Natural killer cell (primary cell): ENCODE results near the gene GABPA. TPM values are rescaled to one million over a fixed set of nuclear protein-coding genes. Genes with fewer than 3 reads are reported as not detected.

Experiments used
- ATAC-seq, 3 donors: fragments of 150-1000 bp in 2 of 3; fragments of 200-7000 bp in 1 of 3; cut with Tn5 transposase; 1 replicate in 1 of 3; 2 replicates in 2 of 3; pipeline ENCODE4 v1.10.0; 2021; ENCODE audit warnings: mild to moderate bottlenecking in 2 of 3, moderate library complexity in 2 of 3
- DNase-seq, 2 donors: peaks; one replicate each; pipeline versions ENCODE4 v3.0.0 to v3.0.0-alpha.2; 2013 to 2021; ENCODE audit warnings: mixed read lengths in 1 of 2
- H3K27ac ChIP-seq: one replicate; pipeline ENCODE4 v1.5.1; 2013; ENCODE audit warnings: mild to moderate bottlenecking, low read length
- H3K27me3 ChIP-seq: one replicate; pipeline ENCODE4 v1.6.1; 2013; ENCODE audit warnings: low read length; ENCODE audit not compliant: control insufficient read depth, insufficient read depth
- H3K36me3 ChIP-seq: one replicate; pipeline ENCODE4 v1.6.1; 2013; ENCODE audit warnings: low read length; ENCODE audit not compliant: control insufficient read depth, insufficient read depth
- H3K4me1 ChIP-seq: one replicate; pipeline ENCODE4 v1.6.1; 2013; ENCODE audit warnings: low read length; ENCODE audit not compliant: control insufficient read depth, insufficient read depth
- H3K4me3 ChIP-seq: one replicate; pipeline ENCODE4 v1.5.1; 2013; ENCODE audit warnings: low read length
- H3K9me3 ChIP-seq: one replicate; pipeline ENCODE4 v1.6.1; 2013; ENCODE audit warnings: low read length; ENCODE audit not compliant: control insufficient read depth, insufficient read depth
- H3K27ac Mint-ChIP-seq, 2 donors: one replicate each; pipeline ENCODE4 v1.8.0; 2022; ENCODE audit warnings: mild to moderate bottlenecking in 2 of 2, mixed read lengths in 2 of 2, moderate library complexity in 1 of 2
- H3K27me3 Mint-ChIP-seq, 2 donors: one replicate each; pipeline ENCODE4 v1.8.0; 2022; ENCODE audit warnings: low read depth in 2 of 2, mixed read lengths in 2 of 2
- H3K36me3 Mint-ChIP-seq: one replicate; pipeline ENCODE4 v1.8.0; 2022; ENCODE audit warnings: mixed read lengths
- H3K4me1 Mint-ChIP-seq, 2 donors: one replicate each; pipeline ENCODE4 v1.8.0; 2022; ENCODE audit warnings: mixed read lengths in 2 of 2
- H3K4me3 Mint-ChIP-seq: one replicate; pipeline ENCODE4 v1.8.0; 2022; ENCODE audit warnings: mild to moderate bottlenecking, moderate library complexity, mixed read lengths
- H3K9me3 Mint-ChIP-seq, 2 donors: one replicate each; pipeline ENCODE4 v1.8.0; 2022; ENCODE audit warnings: mixed read lengths in 2 of 2
- CTCF ChIP-seq: fragments of 200-600 bp; IDR thresholded peaks from one replicate; pipeline ENCODE4 v1.8.0; 2022; ENCODE audit warnings: antibody characterized with exemption
- WGBS: methylation state at CpG from one replicate; pipeline ENCODE4 v1.1.7; 2013; ENCODE audit warnings: missing lambda C conversion rate; ENCODE audit not compliant: insufficient coverage; 5-methylcytosine and 5-hydroxymethylcytosine counted together
- intact Hi-C: fragments of 100-400 bp; cut with micrococcal nuclease; formaldehyde crosslinking; loops from one replicate; pipeline ENCODE4 v1.14.2; 2022
- total RNA-seq, 4 donors: library from RNA; stranded (reverse); fragments of 120-200 nt in 1 of 4; gene quantifications; one replicate each; pipeline versions ENCODE4 v1.2.3 to v1.2.4, GENCODE V29; 2013 to 2022

Gene GABPA
- total RNA-seq, 3 donors from 2014 or later (not counting 1 experiment from before 2014, with no cell fraction given) = 25.2 to 29.3 (median 27.7) TPM

GRCh38 chr21:25735646-25736597 is 1.1 kb downstream of the GABPA start:
- under 1% methylated on average over 45 of the region's 48 CpGs for WGBS
- intact Hi-C loops = loop anchor here (1.0 kb wide), 1 partner anchor 128 kb away; no protein-coding TSS in a partner anchor
- H3K4me1 Mint-ChIP-seq = peaks cover 39 to 44% of the 10 kb centered on the region in 2 donors
- ATAC-seq (no peak), DNase-seq (no peak)
- peak overlapping the region; percentile 100 for H3K4me3 Mint-ChIP-seq
- no peaks in the 10 kb centered on the region for H3K36me3 Mint-ChIP-seq
- no peaks in the 10 kb centered on the region for H3K27me3 Mint-ChIP-seq
- peaks cover 4% of the 10 kb centered on the region for H3K4me1 ChIP-seq
- no peaks in the 10 kb centered on the region for H3K9me3 Mint-ChIP-seq
- peak overlapping the region; percentile 79 for H3K4me3 ChIP-seq
- peak overlapping the region; percentile 93 to 100 for H3K27ac Mint-ChIP-seq
- no peaks in the 10 kb centered on the region for H3K36me3 ChIP-seq
- peak overlapping the region; percentile 92 for H3K27ac ChIP-seq
- H3K27me3 ChIP-seq = no peaks in the 10 kb centered on the region
- TF ChIP-seq CTCF = no peak
- H3K9me3 ChIP-seq = no peaks in the 10 kb centered on the region

GRCh38 chr21:25737421-25737820 is 2.6 kb downstream of the GABPA start:
- Mint-ChIP-seq H3K36me3 (peaks cover 12% of the 10 kb centered on the region), H3K4me1 (peaks cover 44% of the 10 kb centered on the region in 2 donors), H3K27ac (peak overlapping the region in 1 of 2 donors; percentile 93), H3K4me3 (no peak overlapping the region), H3K27me3 (no peaks in the 10 kb centered on the region), H3K9me3 (no peaks in the 10 kb centered on the region)
- Histone ChIP-seq H3K36me3 (peaks cover 3% of the 10 kb centered on the region), H3K27ac (no peak overlapping the region), H3K9me3 (no peaks in the 10 kb centered on the region), H3K4me3 (no peak overlapping the region), H3K4me1 (peaks cover 4% of the 10 kb centered on the region), H3K27me3 (no peaks in the 10 kb centered on the region)
- no peak for DNase-seq
- no peak for ATAC-seq
- WGBS = no CpG with 5 or more reads among the region's 1 CpG
- no peak for TF ChIP-seq CTCF
- intact Hi-C loops = no loop called here

DNA sequence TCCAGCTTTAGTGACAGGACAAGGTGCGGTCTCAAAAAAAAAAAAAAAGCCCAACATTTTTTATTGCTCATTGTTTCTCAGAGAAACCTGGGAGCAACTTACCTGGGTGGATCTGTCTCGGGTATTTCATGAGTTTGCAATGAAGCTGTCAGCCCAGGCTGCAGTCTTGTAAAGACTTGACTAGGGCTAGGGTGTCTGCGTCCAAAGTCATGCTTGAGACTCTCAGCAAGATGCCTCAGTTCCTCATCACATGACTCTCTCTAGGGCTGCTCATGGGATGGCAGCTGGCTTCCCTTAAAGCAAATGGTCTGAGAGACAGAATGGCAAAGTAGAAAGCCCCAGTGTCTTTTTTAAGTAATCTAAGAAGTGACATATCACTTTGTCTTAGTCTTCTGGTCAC is 8.1 kb downstream of the GABPA start:
- ATAC-seq = no peak
- H3K4me3 ChIP-seq = no peak overlapping the region
- Mint-ChIP-seq H3K4me3 (no peak overlapping the region), H3K4me1 (peaks cover 12 to 15% of the 10 kb centered on the region in 2 donors), H3K27me3 (no peaks in the 10 kb centered on the region), H3K9me3 (no peaks in the 10 kb centered on the region), H3K27ac (no peak overlapping the region), H3K36me3 (peaks cover 12% of the 10 kb centered on the region)
- 95% methylated on average over 3 of the region's 3 CpGs for WGBS
- no peaks in the 10 kb centered on the region for H3K9me3 ChIP-seq
- TF ChIP-seq CTCF = no peak
- peaks cover 18% of the 10 kb centered on the region for H3K36me3 ChIP-seq
- DNase-seq = no peak
- no peaks in the 10 kb centered on the region for H3K4me1 ChIP-seq
- intact Hi-C loops = no loop called here
- H3K27ac ChIP-seq = no peak overlapping the region
- no peaks in the 10 kb centered on the region for H3K27me3 ChIP-seq
